Endothelial cell (in vitro differentiated cells): ENCODE data around the gene MFSD6L. TPM values are rescaled to one million over a fixed set of nuclear protein-coding genes. Genes with fewer than 3 reads are reported as not detected.

Experiments
- total RNA-seq: library from RNA; stranded (reverse); fragmentation: NEBNext Ultra II Directional; extraction: Animal tissue kit (Norgen Biotek cat#: 25700); gene quantifications from one replicate; pipeline ENCODE4 v1.2.1, GENCODE V29; 2021; ENCODE audit not compliant: unreplicated experiment

The MFSD6L gene
- total RNA-seq, 1 donor from 2014 or later, result not detected

Other genes with a start within 250 kb of the MFSD6L start
- 429 TPM for gene MYH10, start 168.6 kb downstream of the MFSD6L start, total RNA-seq
- gene CCDC42, start 54.5 kb downstream of the MFSD6L start, total RNA-seq, result 0.95 TPM
- gene SPDYE4, start 40.8 kb downstream of the MFSD6L start, total RNA-seq, result not detected
- 0.56 TPM for gene PIK3R6, start 68.3 kb upstream of the MFSD6L start, total RNA-seq
- gene PIK3R5, start 166.3 kb upstream of the MFSD6L start, total RNA-seq, result 14.5 TPM
- 6.6 TPM for gene NTN1, start 222.1 kb upstream of the MFSD6L start, total RNA-seq